GM19395 (cell line): ENCODE data around the gene PAN2.
"Not testable (repeated sequence)": the region's sequence is repeated elsewhere in the genome, so short reads cannot be mapped to it uniquely, and the experiment has no call there.

ENCODE experiments used
- ATAC-seq: cut with Tn5 transposase; IDR thresholded peaks from one replicate; pipeline ENCODE4 v1.9.1; 2021; ENCODE audit warnings: mild to moderate bottlenecking, moderate library complexity; ENCODE audit not compliant: unreplicated experiment

PAN2 gene

GRCh38 chr12:56272468-56272867, 61.3 kb downstream of the PAN2 start:
- ATAC-seq, result not testable (repeated sequence)

- no peak for ATAC-seq
Observed at GRCh38 chr12:56271031-56271430, 62.8 kb downstream of the PAN2 start.

DNA sequence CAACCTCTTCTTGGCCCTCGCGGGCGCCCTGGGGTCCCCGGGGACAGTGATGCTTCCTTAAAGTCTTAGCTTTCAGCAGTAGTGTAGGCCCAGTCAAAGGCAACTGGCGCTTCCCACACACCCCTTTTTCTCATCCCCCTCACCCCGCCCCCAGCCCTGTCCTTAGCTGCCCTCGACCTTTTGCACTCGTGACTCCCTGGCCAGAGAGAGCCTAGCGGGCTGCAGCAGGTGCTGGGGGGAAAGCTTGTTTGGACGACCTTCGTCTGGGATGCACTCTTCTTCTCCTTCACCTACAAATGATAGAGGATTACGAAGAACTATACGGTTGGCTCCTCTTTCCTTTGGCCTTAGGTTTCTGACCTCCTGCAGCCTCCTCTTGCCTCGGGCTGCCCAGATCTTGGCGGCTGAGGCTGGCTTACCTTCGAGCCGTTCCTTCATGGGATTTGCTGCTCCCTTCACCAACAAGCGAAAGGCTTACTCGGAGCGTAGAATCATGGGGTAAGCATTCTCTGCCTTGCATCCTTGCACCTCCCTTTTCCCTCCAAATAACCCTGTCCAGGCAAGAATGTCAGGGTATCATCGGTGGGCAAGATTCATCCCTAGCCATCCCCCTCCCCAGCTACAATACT, 66.2 kb downstream of the PAN2 start:
- peak; percentile 21 for ATAC-seq

DNA sequence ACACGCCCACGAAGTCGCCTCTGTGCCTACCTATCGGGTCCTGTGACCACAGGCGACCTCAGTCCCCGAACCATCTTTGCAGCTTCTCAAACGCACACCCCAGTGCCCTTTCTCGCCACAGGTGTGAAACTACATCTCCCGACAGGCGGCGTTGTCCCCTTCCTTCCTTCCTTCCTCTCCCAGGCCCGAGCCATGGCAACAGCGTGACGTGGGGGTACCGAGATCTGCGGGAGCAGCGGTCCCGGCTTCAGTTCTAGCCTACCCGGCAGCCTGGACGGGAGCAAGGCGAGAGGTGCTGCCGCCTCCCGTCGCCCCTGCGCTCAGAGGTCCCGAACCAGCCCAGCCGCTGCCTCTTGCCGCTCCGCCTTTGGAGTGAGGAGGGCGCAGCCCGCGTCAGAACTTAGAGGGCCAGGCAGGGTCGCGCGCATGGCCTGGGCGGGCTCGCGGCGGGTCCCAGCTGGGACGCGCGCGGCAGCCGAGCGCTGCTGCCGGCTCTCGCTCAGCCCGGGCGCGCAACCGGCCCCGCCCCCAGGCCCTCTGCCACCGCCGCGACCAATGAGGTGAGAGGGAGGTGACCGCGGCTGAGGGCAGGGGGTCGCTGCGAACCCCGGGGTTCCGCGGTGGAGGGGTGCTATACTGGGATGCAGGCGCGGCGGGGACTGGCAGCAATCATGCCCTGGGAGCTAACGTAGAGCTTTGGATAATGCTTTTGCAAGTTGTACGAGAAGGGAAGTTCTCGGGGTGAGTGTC, 66.9 kb downstream of the PAN2 start, which contains the start of gene COQ10A:
COQ10A (plus strand) TSS at position 250 of the 750 bp plus-strand sequence; CDS start at position 427, 177 bp downstream.
- ATAC-seq, result peak; percentile 88
